Fibroblast of skin of back (primary cell): ENCODE measurements around the gene SLX1A. TPM values are rescaled to one million over a fixed set of nuclear protein-coding genes. Genes with fewer than 3 reads are reported as not detected.
A peak's percentile ranks its signal among the peaks of the same experiment; 100 is the strongest.
"Not testable (repeated sequence)": the region's sequence is repeated elsewhere in the genome, so short reads cannot be mapped to it uniquely, and the experiment has no call there.

ENCODE experiments used
- DNase-seq: peaks from one replicate; pipeline ENCODE4 v3.0.0-alpha.2; 2013
- polyA plus RNA-seq, 2 experiments: library from polyadenylated mRNA; unstranded; fragments of 120-200 nt; gene quantifications; one replicate each; pipeline ENCODE4 v1.2.1, GENCODE V29; 2013; ENCODE audit not compliant: insufficient read length in 2 of 2

Gene SLX1A
- 52.4 TPM for polyA plus RNA-seq (2013, experiment 1 of 2; ENCODE audit: insufficient read length)
- polyA plus RNA-seq (2013, experiment 2 of 2; ENCODE audit: insufficient read length) = 27.9 TPM

DNA sequence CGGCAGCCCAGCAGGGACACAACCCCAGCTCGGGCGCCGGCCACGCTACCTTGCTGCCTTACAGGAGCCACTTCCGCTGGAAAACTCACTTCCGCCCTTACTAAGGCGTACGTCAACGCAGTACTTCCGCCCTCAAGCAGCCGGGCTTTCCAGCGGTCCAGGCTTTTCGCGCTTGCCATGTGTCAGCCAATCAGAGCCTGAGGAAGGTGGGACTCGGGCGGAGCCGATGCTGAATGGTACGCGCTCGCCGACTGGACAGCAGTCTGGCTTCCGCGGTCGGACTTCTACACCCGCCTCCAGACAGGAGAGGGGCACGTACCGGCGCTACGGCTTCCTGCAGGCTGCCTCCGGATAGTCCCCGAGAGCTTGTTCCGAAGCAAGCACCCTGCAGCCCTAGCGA lies at the start of gene SLX1A, which contains the start of gene BOLA2B:
Gene SLX1A, plus strand, starts transcription at position 261 of the 400 bp plus-strand sequence. CDS start 210 bp downstream, outside the sequence.
Gene BOLA2B, minus strand, starts transcription at position 52 of the 400 bp plus-strand sequence. CDS start 71 bp downstream, outside the sequence.
- DNase-seq = not testable (repeated sequence)

DNA sequence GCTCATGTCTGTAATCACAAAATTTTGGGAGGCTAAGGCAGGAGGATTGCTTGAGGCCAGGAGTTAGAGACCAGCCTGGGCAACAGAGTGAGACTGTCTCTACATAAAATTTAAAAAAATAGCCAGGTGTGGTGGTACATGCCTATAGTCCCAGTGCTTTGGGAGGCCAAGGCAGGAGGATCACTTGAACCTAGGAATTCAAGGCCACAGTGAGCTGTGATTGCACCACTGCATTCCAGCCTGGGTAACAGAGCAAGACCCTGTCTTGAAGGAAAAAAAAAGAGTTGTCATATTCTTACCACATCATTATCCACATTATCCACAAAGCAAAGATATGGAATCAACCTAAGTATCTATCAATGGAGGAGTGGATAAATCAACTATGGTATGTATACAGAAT lies 49.7 kb upstream of the SLX1A start:
- DNase-seq = no peak

GRCh38 chr16:30144917-30145316 lies 48.8 kb upstream of the SLX1A start:
- no peak for DNase-seq

- no peak for DNase-seq
Measured at GRCh38 chr16:30145657-30146056, 48.0 kb upstream of the SLX1A start.

- DNase-seq = no peak
Measured at GRCh38 chr16:30147843-30148510, 45.7 kb upstream of the SLX1A start.

- DNase-seq = no peak
Measured at GRCh38 chr16:30149250-30149930, 44.3 kb upstream of the SLX1A start.

DNA sequence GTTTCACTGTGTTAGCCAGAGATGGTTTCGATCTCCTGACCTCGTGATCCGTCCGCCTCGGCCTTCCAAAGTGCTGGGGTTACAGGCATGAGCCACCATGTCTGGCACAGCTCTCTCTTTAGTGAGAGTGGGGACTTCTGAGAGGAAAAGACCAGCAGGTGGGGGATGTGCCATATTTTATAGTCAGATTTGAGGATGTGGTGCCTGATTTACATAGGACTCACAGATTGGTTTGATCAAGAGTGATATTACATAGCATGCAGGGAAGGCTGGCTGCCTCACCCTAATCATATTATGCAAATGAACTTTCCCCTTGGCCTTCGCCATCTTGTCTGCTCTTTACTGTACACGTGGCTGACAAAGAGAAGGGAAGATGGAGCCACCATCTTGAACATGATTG lies 42.6 kb upstream of the SLX1A start:
- no peak for DNase-seq

DNA sequence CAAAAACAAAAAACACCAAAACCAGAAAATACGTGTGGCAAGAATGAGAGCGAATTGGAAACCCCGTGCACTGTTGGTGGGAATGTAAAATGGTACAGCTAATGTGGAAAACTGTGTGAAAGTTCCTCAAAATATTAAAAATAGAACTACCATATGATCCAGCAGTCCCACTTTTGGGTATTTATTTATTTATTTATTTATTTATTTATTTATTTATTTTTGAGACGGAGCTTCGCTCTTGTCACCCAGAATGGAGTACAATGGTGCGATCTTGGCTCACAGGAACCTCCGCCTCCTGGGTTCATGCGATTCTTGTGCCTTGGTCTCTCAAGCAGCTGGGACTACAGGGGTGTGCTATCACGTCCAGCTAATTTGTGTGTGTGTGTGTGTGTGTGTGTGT lies 41.2 kb upstream of the SLX1A start:
- no peak for DNase-seq

DNA sequence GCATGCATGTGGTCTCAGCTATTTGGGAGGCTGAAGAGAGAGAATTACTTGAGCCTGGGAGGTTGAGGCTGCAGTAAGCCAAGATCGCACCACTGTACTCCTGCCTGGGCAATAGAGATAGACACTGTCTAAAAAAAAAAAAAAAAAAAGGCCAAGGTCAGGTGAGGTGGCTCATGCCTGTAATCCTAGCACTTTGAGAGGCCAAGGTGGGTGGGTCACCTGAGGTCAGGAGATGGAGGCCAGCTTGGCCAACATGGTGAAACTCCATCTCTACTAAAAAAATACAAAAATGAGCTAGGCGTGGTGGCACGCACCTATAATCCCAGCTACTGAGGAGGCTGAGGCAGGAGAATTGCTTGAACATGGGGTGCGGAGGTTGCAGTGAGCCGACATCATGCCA lies 38.5 kb upstream of the SLX1A start:
- no peak for DNase-seq

GRCh38 chr16:30157214-30157613 lies 36.5 kb upstream of the SLX1A start:
- no peak for DNase-seq

DNA sequence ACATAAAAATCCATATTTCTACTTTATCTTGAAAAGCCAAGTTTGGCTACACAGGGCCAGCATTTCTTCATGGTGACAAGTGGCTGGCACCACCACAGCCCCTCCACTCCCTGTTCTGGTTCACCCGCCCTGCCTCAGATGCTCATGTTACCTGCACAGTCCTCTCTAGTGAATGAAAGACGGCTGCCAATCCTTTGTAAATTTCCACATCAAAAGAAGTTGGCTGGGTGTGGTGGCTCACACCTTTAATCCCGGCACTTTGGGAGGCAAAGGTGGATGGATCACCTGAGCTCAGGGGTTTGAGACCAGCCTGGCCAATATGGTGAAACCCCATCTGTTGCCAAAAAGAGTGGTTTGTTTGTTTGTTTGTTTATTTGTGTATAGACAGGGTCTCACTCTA lies 30.1 kb upstream of the SLX1A start:
- no peak for DNase-seq

DNA sequence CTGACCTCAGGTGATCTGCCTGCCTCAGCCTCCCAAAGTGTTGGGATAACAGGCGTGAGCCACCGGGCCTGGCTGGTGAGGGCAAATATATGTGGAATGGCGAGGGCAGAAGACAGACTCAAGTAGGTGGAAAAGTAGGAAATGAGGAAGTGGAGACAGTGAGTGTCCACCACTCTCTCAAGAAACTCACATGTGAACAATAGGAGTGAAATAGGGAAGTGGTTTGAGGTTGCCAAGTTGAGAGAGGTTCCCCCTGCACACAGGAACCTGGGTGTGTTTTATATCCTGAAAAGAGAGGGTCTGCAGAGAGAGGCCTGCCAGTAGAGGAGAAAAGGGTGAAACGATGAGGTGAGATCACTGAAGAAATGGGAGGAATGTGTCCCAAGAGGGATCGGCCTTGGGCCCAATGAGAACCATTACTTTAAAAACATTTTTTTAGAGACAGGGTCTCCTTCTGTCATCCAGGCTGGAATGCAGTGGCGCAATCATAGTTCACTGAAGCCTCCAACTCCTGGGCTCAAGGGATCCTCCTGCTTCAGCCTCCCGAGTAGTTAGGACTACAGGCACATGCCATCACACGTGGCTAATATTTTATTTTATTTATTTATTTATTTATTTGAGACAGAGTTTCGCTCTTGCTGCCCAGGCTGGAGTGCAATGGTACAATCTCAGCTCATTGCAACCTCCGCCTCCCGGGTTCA lies 27.3 kb upstream of the SLX1A start:
- no peak for DNase-seq

- DNase-seq = not testable (repeated sequence)
Measured at GRCh38 chr16:30168746-30169145, 24.9 kb upstream of the SLX1A start.

GRCh38 chr16:30169416-30169815 lies 24.3 kb upstream of the SLX1A start:
- DNase-seq = not testable (repeated sequence)

DNA sequence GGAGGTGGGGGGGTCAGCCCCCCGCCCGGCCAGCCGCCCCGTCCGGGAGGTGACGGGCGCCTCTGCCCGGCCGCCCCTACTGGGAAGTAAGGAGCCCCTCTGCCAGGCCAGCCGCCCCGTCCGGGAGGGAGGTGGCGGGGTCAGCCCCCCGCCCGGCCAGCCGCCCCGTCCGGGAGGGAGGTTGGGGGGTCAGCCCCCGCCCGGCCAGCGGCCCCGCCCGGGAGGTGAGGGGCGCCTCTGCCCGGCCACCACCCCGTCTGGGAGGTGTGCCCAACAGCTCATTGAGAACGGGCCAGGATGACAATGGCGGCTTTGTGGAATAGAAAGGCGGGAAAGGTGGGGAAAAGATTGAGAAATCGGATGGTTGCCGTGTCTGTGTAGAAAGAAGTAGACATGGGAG lies 23.5 kb upstream of the SLX1A start:
- not testable (repeated sequence) for DNase-seq

DNA sequence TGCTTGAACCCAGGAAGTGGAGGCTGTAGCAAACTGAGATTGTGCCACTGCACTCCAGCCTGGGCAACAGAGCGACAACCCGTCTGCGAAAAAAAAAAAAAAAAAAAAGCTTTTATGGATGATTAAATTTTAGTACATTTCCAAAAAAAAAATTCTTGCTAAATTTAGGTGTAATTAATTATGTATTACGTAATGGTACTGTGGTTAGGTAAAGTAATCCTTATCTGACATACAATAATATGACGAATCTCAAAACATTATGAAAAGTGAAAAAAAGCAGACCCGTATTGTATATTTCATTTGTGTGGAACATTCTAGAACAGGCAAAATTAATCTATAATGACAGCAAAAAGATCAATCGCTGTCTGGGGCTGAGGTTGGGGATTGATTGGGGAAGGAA lies 20.6 kb upstream of the SLX1A start:
- no peak for DNase-seq

DNA sequence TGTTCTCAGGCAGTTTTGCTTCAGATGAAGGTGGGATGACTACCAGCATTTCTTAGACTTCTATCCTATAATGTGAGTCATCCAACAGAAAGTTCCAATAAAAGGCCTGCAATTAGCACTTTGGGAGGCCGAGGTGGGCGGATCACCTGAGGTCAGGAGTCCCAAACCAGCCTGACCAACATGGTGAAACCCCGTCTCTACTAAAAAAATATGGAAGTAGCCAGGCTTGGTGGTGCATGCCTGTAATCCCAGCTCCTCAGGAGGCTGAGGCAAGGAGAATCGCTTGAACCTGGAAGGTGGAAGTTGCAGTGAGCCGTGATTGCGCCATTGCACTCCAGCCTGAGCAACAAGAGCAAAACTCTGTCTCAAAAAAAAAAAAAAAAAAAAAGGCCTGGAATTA lies 16.8 kb upstream of the SLX1A start:
- not testable (repeated sequence) for DNase-seq

DNA sequence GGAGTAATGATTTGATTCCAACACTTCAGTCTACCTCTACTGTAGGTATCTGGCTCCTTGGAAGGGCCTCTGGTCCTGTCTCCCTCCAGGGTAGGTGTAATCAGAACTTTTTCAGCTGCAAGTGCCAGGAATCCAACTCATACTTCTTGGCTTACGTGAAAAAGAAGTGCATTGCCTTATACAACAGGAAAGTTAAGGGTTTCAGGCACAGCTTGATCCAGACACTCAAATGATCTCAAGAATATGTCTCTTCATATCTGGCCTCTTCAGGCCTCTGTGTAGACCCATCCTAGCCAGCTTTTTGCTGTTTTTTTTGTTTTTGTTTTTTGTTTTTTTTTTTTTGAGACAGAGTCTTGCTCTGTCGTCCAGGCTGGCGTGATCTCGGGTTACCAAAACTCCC lies 14.5 kb upstream of the SLX1A start:
- no peak for DNase-seq

GRCh38 chr16:30179931-30180330 lies 13.7 kb upstream of the SLX1A start:
- DNase-seq = no peak

GRCh38 chr16:30180741-30181140 lies 12.9 kb upstream of the SLX1A start:
- no peak for DNase-seq

- peak; percentile 77 for DNase-seq
Measured at GRCh38 chr16:30183233-30184095, 10.2 kb upstream of the SLX1A start, which contains the start of gene CORO1A. TSS of gene CORO1A (plus strand) at chr16:30183602. CDS start at chr16:30185210, 1,608 bp downstream.
